Measurements from ENCODE around the gene ATG2A.
"Not testable (repeated sequence)": the region's sequence is repeated elsewhere in the genome, so short reads cannot be mapped to it uniquely, and the experiment has no call there.

ATG2A gene

DNA sequence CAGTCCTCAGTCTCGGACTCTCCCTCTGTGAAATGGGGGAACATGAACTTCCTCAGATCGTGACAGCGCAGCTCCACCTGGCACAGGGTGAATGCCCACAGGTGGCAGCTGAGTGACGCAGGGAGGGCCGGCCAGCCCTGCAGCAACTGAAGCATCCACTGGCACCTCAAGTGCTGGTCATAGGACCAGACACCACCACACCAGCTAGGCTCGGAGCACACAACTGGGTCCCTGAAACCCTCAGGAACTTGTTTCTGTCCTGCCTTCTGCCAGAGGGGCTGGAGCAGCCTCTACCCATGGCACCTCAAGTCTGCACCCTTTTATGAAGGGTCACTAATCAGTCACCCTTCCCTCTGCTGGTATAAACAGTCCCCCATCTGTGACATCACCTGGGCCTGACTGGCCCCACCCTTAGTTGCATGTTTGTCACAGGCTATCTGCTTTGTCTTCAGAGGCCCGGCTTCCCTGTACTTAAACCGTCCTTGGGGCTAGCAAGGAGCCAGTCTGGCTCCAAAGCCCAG, 65.1 kb downstream of the ATG2A start:
- in situ Hi-C loops (cut with HindIII; ENCODE audit: low pct_ligation_motif_present, low pct_unique_long_range_greater_than_20kb, low sequenced_read_pairs), result loop anchor here (5.0 kb wide), 1 partner anchor 40 kb away; no protein-coding TSS in a partner anchor
- no peak for DNase-seq

DNA sequence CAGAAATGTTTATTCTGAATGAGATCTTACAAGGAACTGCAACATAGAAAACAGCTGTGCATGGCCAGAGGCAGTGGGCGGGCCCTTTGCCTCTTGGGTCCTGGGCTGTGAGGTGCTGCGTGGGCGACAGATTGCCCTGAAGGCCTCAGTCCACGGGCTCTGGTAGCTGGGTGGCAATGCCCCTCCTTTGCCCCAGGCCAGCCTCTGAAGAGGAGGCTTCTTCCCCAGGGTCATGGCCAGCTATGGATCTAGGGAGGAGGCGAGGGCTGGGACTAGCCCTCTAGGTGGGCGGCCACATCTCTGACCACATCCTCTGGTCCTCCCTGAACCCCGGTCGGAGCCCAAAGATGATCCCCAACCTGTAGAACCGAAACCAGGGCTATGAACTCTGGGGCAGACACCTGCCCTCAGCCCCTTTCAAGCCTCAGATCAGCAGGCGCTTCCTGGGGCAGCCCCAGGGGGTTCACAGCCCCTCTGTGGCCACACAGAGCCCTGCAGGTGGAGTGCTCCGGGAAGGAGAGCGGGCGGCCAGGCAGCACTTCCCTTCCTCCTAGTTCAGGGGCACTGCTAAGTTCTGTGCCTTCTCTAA, 65.9 kb downstream of the ATG2A start:
- in situ Hi-C loops (cut with HindIII; ENCODE audit: low pct_ligation_motif_present, low pct_unique_long_range_greater_than_20kb, low sequenced_read_pairs), result loop anchor here (5.0 kb wide), 1 partner anchor 41 kb away; no protein-coding TSS in a partner anchor
- DNase-seq, result no peak

DNA sequence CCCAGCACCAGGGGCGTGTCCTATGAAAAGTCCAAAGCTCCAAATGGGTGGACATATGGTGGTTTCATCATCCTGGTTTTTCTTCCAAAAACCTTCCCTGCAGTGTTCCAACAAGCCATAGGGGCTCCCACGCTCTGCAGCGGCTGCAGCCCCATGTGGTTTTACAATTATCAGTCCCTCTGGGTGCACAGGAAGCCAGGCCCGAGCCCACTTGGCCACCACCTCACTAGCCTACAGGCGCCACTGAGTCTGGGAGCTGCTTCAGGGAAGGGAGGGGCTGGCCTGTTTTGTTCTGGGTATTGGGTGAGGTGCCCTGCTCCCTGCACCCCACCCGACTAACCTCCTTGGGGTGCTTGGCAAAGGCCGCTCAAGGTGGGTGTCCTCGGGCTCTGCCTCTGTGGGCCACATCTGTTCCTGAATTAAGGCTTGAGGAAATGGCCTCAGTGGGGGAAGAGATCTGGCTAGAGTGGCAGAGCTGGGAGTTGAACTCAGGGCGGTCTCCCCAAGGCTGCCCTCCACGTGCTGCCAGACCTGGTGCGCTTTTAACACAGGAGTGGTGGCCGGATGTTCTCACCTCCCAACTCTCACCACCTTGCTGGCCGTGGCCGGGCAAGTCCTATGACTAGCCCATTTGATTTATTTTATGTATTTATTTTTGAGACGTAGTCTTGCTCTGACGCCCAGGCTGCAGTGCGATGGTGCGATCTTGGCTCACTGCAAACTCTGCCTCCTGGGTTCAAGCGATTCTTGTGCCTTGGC, 67.2 kb downstream of the ATG2A start:
- in situ Hi-C loops (cut with HindIII; ENCODE audit: low pct_ligation_motif_present, low pct_unique_long_range_greater_than_20kb, low sequenced_read_pairs), result loop anchor here (5.0 kb wide), 1 partner anchor 43 kb away; no protein-coding TSS in a partner anchor
- DNase-seq, result no peak

DNA sequence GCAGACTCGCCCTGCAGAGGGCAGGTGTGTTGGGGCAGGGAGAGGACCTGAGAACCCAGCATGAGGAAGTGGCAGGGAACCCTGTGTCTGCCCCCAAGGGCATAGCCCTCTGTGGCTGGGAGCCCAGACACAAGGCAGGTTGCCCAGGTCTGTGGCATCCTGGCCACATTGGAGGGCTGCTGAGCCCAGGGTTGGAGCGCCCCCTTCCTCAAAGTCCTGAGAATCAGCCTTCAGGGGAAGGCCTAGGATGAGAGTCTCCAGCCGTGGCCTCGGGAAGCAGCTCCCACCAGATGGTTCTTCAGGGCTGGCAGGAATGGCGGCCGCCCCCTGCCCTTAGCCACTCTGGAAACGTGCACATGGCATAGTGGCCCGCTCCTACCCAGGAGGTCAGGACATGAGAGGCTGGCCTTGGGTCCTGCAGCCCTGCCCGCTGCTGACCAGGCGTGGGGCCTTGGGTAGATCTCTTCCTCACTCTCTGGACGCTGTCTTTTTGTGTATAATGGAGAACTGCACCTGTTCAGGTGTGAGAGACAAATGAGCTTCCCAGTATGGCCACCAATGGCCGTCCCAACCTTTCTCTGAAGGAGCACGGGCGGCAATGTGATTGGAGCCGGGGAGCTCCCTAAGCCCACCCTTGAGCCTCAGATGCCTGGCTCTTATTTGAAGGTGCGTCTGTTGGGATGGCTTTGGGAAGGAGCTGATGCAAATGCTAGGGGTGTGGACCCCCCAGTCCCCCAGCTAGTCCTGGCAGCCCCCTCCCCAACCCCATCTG, 68.0 kb downstream of the ATG2A start:
- in situ Hi-C loops (cut with HindIII; ENCODE audit: low pct_ligation_motif_present, low pct_unique_long_range_greater_than_20kb, low sequenced_read_pairs), result no loop called here
- DNase-seq, result no peak

DNA sequence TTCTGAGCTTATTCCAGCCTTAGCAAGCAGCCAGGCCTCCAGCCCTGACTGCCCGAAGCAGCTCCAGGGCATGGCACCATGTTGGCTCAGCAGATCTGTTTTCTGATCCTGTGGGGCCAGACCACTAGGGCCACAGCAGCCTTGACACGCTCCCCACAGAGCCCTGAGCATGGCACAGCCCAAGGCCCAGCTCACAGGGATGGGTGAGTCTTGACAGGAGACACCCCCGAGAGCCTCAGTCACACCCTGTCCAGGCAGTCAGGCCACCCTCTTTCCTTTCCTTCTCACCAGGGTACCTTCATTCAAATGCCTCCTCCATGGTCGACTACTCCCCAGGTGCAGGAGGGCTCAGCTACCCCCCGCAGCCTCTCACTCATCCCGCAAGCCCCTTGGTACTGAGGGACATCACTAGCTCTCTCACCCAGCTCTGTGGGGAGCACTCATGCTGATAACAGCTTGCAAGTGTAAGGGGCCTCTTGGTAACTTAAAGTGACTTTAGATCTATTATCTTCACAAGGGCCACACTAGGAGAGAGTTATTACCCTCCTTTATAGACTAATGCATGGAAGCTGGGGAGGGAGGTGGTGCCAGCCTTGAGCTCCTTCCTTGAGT, 68.7 kb downstream of the ATG2A start:
- in situ Hi-C loops (cut with HindIII; ENCODE audit: low pct_ligation_motif_present, low pct_unique_long_range_greater_than_20kb, low sequenced_read_pairs), result no loop called here
- no peak for DNase-seq

DNA sequence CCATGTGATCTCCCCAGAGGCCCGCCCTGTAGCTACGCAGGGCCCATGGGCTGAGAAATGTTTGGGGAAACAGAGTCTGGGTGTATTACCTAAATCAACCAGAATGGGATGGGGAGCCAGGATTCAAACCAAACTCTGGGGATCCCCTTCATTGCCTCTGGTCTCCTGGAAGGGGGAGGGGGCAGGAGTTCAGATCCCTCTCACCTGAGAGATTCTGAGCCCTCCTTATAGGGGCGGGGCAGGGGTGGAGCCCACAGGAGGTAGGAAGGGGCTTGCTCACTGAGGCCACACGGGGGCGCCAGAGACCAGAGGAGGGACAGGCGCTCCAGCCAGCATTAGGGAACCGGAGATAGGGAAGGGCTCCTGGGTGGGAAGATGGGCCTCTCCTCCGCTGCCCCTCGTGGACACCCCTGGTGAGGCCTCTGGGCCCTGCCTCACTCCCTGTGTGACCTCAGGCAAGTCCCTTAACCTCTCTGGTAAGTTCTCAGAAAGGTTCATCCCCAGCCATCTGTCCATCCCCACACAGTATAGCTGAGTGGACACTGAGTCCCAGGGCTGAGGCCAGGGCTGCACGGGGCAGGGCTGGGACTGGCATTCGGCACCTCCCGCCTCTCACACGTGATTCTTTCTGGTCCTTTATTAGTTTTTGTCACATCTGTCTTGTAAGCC, 69.9 kb downstream of the ATG2A start:
- in situ Hi-C loops (cut with HindIII; ENCODE audit: low pct_ligation_motif_present, low pct_unique_long_range_greater_than_20kb, low sequenced_read_pairs), result no loop called here

DNA sequence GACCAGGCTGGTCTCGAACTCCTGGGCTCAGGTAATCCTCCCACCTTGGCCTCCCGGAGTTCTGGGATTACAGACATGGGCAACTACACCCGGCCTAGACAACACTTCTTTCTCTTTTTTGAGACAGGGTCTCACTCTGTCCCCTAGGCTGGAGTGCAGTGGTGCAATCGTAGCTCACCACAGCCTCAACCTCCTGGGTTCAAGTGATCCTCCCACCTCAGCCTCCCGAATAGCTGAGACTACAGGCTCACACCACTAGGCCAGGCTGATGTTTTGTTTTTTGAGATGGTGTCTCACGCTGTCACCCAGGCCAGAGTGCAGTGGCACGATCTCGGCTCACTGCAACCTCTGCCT, 71.3 kb downstream of the ATG2A start:
- in situ Hi-C loops (cut with HindIII; ENCODE audit: low pct_ligation_motif_present, low pct_unique_long_range_greater_than_20kb, low sequenced_read_pairs); DNase-seq: not testable (repeated sequence)

More for the DNA sequence above, 69.9 kb downstream of the ATG2A start:
- DNase-seq, result peak; percentile 90

DNA sequence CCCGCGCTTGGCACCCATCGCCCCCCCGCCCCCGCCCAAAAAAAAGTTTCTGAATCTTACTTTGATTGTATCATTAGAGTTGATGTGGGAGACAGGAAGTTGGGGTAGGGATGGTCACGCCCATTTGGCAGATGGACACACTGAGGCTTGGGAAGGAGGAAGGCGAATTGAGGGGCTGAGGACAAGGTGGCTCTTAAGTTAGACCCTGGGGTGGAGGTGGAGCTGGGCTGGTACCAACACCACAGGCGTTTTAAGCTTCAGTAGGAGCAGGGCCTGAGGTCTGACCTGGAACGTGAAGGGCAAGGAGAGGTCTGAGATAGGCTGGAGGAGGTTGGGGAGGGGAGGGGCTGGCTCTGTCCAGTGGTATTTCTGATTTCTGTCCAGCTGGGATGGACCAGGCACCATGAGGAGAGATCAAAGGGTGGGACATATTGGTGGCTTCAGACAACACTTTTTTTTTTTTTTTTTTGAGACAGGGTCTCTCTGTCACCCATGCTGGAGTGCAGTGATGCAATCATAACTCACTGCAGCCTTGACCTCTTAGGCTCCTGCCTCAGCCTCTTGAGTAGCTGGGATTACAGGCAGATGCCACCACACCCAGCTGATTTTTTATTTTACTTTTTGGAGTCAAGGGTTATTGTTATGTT, 71.8 kb downstream of the ATG2A start:
- no peak for DNase-seq
- in situ Hi-C loops (cut with HindIII; ENCODE audit: low pct_ligation_motif_present, low pct_unique_long_range_greater_than_20kb, low sequenced_read_pairs), result no loop called here

Data from ACHN (cell line).